HG02571 (cell line): ENCODE data around the gene FRYL.

Experiments used
- ATAC-seq: cut with Tn5 transposase; IDR thresholded peaks from one replicate; pipeline ENCODE4 v1.9.1; 2021; ENCODE audit warnings: mild to moderate bottlenecking, moderate library complexity; ENCODE audit not compliant: unreplicated experiment

FRYL gene

DNA sequence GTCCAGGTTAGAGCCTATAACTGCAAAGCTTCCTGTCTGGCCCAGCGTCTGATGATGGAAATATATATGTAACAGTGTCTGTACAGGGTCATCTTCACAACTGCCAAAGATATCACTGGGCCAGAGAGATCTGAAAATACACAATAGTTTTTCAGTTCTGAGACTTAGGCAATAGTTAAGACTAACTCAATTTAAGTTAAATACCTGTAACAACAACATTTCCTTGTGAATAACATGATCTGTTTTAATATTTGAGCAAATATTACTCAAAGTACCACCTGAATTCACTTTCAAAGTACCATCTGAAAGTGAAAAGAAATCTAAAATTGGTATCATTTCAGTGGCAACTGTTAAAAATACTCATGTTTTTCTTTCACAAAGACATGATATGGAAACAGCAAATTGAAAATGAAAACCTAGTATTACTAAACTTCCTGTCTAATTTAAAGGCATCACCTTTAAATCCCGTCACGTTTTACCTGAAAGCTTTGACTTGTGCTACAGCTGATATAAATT, 280.5 kb downstream of the FRYL start:
- ATAC-seq: peak; percentile 63

DNA sequence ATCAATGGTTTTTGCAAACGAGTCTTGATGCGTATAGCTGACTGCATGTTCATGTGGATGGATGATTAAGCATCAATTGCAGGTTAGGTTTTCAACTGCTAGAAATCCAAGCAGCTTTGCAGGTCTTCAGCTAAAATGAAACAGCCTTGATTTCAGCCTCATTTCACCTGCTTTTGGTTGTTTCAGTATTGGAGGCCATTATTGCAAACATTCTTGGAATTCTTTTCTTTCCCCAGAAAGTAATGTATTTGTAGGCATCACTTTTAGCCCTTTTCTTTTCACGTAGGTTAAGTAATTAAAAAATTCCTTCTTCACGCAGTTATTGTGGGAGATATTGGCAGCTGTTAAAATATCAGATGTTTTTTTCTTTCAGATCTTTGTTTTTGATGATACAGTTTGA, 281.2 kb downstream of the FRYL start:
- ATAC-seq: no peak

DNA sequence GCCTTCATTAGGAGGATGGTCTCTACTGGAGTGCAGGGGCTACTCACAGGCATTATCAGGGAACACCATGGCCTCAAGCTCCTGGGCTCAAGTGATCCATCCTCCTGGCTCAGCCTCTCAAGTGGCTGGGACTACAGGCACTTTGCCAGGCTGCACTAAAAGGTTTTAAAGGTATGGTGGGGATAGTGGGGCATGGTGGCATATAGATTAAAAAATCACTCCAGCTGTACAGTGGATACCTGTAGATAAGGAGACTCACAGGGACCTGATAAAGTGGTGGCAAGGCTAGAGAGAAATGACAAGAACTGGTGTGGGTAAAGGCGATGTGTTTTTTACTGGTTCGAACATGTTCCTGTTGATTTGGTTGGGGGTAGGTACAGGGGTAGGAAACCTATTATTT, 284.1 kb downstream of the FRYL start:
- no peak for ATAC-seq

DNA sequence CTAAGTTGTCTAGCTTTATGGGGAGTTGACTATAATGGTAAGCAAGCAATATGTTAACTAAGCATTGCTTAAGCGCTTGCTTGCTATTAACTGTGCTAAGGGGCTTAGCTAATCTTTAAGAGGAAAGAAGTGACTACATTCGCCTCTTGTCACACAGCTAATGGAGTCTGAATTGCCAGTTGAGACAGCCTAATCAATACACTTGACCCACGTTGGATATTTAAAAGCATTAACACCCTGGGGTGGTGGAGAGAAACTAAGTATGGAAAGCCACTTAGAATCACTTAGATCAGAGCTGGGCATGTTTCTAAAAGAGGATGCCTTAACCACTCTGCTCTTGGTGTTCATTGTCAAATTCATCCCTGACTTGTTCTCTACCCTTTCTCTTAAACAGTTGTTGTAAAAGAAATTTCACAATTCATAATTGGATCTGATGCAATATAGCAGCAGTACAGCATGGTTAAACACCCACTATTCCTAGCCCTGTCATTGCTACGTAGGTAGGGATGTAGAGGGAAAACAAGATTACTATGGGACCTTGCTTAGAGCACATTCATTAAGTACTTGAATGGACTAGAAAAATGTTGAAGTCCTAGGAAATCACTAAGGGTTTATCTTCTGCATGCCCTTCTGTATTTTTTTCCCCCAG, 286.5 kb downstream of the FRYL start:
- no peak for ATAC-seq

DNA sequence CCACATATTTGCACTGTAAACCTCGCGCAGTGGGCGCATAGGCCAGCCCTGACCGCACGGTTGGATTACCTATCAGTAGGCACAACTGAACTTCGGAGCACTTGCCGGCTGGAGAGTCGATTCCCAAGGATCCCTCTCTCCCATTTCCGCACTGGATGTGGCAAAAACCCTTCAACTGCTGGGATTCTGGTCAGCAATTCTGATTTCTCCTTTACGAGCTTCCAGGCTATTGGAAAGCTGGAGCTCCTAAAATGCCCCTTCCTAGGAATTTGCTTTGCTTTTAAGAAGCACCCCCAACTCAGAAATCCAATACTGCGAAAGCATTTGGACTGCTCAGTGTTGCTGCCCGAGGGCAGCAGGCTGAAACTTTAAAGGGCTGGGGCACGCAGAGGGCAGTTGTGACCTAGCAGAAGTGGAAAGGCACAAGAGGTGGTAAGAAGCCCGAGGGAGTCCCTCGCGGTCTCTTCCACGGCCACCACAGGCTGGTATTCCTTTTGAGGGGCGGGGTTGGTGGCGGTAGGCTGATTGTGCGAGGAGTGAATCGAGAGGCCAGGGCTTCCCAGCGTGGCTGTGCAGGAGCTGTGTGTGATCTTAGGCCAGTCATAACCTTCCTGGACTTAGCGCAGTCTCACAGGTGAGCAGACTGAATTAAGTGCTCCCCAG, 288.4 kb downstream of the FRYL start:
- ATAC-seq: no peak

DNA sequence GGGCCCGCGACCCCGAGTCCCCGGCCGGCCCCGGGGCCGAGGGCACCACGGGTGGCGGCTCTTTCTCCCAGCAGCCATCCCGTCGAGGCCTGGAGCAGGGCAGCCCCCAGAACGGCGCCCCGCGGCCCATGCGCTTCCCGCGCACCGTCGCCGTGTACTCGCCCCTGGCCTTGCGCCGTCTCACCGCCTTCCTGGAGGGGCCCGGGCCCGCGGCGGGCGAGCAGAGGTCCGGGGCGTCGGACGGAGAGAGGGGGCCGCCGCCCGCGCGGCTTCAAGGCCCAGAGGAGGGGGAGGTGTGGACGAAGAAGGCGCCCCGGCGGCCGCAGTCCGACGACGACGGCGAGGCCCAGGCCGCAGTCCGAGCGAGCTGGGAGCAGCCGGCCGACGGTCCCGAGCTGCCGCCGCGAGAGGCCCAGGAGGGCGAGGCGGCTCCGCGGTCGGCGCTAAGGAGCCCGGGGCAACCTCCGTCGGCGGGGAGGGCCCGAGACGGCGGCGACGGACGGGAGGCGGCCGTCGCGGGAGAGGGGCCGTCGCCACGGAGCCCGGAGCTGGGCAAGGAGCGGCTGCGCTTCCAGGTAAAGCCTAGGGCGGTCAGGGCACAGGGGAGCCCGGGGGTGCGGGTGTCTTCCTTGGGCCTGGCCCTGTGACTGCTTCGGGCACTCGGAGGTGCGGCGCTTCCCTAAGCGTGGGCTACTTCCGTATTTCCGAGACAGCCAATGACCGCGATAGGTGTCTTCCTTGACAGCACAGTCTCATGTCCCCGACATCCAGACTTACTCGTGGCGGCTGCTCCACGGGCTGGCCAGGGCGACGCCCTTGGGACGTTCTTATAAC, 289.2 kb downstream of the FRYL start:
- no peak for ATAC-seq

DNA sequence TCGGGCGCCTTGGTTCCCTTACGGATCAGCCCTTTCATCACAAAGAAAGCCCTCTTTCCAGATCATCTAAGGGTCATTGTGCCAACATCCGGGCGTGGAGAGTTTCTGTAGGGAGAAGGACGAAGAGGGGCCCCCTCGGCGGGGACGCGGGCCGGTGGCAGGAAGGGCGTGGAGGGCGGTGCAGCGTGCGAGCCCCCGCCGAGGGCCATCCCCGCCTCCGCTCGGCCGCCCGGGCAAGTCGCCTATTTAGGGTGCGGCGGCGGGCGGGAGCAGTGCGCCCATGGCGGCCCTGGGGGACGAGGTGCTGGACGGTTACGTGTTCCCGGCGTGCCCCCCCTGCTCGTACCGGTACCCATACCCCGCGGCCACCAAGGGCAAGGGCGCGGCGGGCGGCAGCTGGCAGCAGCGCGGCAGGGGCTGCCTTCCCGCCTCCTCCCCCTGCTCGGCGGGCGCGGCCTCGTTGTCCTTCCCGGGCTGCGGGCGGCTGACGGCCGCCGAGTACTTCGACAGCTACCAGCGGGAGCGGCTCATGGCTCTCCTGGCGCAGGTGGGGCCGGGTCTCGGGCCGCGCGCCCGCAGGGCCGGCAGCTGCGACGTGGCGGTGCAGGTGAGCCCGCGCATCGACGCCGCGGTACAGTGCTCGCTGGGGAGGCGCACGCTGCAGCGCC, 289.9 kb downstream of the FRYL start, which contains the start of gene ZAR1:
TSS of gene ZAR1 (plus strand) at position 241 of the 668 bp plus-strand sequence. CDS start at position 281, 40 bp downstream.
- ATAC-seq: no peak

DNA sequence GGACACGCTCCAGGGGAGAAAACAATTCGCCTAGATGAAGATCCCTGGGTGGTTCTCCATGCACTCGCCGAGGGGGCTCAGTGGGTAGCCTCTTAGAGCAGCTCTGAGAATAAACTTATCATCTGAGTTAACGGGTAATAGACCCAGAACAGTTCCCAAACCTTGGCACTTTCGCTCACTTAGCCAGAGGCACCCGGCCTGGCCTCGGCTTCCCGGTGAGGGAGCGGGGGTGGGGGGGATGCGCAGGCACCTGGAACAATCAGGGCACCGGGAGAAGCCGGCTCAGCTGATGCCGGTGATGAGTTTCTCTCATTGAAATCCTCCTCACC, 290.4 kb downstream of the FRYL start:
- ATAC-seq: no peak

DNA sequence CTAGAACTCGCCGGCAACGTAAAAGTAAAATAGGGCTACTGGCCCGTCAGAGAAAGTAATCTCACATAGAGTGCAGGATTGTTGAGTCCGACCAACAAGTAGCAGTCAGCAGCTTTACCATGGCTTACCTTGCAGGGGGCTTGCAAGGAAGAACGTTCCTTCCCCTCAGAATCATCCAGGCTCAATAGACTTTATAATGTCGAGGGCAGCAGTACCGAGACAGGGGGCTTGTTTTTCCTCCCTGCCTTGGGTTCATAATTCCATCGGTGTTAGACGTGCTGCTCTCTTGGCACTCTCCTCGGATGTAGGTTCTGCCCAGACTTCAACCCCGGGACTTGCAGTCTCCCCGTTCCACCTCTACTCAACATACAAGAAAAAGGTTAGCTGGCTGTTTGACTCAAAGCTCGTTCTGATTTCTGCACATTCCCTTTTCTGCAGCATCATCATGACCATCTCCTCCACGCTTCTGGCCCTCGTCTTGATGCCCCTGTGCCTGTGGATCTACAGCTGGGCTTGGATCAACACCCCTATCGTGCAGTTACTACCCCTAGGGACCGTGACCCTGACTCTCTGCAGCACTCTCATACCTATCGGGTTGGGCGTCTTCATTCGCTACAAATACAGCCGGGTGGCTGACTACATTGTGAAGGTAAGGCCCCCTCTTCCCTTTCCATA, 295.4 kb downstream of the FRYL start:
- no peak for ATAC-seq

DNA sequence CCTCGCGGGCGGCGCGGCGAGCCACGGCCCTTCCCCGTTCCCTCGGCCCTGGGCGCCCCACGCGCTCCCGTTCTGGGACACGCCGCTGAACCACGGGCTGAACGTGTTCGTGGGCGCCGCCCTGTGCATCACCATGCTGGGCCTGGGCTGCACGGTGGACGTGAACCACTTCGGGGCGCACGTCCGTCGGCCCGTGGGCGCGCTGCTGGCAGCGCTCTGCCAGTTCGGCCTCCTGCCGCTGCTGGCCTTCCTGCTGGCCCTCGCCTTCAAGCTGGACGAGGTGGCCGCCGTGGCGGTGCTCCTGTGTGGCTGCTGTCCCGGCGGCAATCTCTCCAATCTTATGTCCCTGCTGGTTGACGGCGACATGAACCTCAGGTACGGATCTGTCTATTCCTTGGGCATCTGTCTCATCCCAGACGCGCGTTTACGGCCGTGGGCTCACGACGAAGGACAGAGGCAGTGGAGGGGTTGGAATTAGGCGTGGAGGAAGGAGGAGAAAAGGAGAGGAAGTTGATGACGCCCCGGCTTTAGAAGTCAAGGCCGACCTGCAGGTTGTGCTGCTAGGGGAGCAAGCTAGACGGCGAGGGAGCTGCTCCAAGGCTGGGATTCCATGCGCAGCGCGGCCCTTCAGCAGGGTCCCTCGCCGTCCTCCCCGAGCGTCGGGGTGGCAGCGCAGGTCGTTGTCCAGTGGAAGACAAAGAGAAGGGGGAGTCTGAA, 296.1 kb downstream of the FRYL start:
- no peak for ATAC-seq

DNA sequence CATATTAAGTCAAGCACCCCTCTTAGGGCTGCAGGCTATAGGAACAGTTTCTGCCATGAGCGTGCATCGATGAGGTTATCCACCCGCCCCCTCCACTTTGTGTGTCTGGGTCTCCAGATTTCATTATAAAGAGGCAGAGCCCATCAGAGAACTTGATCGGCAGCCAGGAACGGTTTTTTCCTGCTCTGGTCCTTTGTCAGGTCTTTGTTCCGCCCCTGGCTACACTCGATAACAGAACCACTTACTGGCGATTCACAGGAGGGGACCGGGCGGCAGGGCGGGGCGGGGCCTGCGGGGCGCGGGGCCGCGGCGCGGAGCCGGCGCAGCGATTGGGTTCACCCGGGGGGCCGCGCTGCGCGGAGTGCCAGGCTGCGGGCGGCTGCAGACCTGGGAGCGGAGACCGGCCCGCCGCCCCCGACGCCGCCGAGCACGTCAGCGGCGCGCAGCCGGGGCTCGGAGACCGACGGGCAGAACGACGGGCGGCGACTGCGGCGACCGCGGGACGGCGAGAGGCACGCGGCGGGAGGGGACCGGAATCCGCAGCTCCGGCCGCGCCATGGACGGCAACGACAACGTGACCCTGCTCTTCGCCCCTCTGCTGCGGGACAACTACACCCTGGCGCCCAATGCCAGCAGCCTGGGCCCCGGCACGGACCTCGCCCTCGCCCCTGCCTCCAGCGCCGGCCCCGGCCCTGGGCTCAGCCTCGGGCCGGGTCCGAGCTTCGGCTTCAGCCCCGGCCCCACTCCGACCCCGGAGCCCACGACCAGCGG, 296.9 kb downstream of the FRYL start, which contains the start of gene SLC10A4:
TSS of gene SLC10A4 (plus strand) at position 338 of the 771 bp plus-strand sequence. CDS start at position 557, 219 bp downstream.
- ATAC-seq: no peak

DNA sequence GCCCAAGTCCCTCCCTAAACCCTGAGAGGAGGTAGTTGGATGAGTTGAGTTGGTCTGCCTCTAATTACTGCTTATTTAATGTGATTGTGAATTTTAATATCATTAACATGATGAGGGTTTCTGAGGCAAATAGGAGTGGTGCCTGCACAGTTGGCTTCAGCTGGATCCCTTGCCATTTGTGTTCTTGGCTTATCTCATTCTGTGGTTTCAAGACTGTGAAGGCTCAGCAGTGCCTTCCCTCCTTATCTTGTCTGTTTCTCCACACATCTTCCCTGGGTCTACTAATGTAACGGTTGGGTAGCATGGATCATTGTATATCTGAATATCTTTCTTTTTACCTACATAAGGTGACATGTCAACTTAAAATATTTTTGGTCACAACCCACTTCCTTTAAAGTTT, 298.5 kb downstream of the FRYL start:
- ATAC-seq: no peak

DNA sequence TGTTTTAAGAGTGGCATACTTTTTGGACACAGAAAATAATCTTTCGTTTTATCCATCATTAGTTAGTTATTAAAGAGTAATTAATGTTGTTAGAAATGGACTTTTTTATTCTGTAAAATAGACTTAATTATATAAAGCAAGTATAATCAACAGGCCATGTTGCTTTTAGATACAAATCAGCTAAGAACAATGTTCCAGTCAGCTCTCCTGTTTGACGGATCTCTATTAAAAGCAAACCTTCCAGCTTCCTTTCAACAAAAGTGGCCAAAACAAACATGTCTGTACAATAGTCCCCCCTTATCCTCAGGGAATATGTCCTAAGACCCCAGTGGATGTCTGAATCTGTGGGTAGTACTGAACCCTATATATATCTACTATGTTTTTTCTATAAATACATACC, 301.8 kb downstream of the FRYL start:
- ATAC-seq: no peak

DNA sequence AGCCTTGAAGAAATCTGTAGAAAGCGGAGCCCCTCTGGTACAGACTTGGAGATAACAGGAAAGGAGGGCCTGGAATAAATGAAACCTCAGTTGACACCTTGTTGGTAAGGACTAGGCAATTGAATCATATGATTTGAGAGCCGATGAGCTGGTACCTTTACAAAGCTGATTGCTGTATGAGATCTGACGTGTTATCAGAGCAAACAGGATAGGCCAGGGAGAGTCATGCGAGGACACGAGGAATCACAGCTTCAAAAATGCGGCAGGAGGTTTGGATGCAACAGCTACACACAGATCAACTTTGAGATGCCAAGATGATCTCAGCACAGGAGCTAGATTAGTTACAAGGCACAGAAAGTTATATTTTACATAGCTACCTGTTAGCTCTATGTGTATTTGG, 304.3 kb downstream of the FRYL start:
- ATAC-seq: no peak

DNA sequence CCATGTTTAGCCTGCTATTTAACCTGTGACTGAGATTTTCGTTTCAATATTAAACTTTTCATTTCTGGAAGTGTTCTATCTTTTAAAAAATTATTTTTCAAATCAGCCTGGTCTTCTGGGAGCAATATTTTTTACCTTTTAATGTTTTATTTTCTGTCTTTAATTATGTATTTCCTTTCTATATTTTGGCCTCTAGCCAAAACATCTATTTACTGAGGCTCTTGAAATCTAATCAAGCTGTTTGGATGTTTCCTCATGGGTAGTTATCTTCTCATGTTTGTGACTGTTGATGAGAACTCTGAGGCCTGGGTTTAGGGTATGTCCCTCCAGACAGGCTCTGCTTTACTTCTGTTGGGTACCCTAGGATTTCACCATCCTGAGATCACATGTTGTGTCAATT, 307.3 kb downstream of the FRYL start:
- no peak for ATAC-seq

DNA sequence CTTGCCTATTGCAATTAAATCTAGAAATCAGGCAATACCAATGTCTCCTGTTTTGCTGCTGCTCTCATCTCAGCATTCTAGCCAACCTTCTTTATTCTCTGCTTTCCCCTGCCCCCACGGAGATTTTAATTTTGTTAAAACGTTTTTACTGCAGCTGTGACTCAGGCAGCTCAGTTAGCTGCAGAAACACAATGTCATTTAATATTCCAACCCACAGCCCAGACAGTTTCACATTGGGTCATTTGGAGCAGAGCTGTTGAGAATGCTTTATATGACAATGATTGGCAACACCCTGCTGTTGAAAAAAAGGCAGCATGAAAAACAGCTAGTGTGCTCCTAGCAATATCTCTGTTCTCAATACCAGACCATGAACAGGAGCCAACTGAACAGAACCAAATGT, 309.5 kb downstream of the FRYL start:
- ATAC-seq: no peak

DNA sequence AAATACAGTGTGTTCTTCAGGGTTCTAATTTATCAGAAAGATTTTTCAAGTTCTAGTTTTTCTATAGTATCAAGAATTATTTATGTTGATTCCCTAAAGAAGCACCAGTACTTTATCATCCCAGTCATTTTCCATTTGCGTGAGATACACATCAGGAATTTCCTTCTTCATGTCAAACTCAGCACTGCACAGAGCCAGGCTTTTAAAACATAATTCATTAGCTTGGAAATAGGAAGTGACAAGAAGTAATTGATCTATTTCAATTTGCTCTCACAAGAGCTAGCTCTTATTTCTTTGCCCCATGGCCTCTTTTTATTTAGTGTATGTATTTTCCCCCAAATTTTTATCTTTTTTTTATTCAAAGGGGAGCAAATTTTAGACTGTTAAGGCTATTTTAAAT, 309.9 kb downstream of the FRYL start:
- no peak for ATAC-seq

DNA sequence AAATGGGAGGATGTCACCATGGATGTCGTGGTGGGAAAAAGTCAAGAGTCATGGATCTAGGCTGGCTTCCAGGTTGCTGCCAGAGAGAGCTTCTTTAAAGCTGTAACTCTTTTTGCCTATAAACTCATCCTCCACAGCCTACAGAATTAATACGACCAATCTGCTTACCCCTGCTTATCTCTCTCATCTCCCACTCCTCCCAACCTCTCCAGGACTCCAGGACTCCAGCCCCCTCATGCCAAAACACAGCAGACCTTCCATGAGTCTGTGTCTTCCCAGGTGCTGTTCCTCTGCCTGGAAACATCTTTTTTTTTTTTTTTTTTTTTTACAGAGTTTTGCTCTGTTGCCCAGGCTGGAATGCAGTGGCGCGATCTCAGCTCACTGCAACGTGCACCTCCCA, 312.2 kb downstream of the FRYL start:
- no peak for ATAC-seq

DNA sequence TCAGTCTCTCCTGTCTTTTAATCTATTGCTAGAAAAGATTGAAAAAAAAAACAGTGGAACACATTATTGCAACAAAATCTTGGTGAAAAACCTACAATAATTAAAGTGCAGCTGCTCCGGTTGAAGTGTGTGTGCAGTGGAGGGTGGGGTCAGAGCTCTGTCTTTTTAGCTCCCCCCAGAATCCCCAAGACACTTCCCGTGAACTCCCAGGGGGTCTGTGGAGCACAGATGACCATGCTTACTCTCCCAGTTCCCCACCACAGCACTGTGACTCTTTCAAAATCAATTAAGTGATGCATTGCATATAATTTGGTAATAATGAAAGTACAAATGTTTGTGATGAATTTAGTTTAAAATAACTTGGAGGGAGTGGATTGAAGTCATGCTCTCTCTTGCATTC, 312.6 kb downstream of the FRYL start:
- ATAC-seq: no peak
